ENCODE results near the gene ETFBKMT. TPM values are rescaled to one million over a fixed set of nuclear protein-coding genes. Genes with fewer than 3 reads are reported as not detected.
"Not testable (repeated sequence)": the region's sequence is repeated elsewhere in the genome, so short reads cannot be mapped to it uniquely, and the experiment has no call there.

ETFBKMT gene
- total RNA-seq, 1 experiment from 2014 or later: 1.6 TPM

GRCh38 chr12:31715283-31715825, 55.9 kb downstream of the ETFBKMT start:
- DNase-seq: peak; percentile 71
- Histone ChIP-seq H3K4me1 (peaks cover 21% of the 10 kb centered on the region), H3K9me3 (peaks cover 21% of the 10 kb centered on the region), H3K27me3 (replicated peaks; ENCODE audit: control insufficient read depth, insufficient read depth, low read length) (no peaks in the 10 kb centered on the region), H3K4me3 (ENCODE audit: low read depth, low read length) (no peak overlapping the region), H3K36me3 (ENCODE audit: control insufficient read depth, insufficient read depth, low read length) (peaks cover 2% of the 10 kb centered on the region; the same call in 1 of the 2 replicates)
- POLR2A ChIA-PET: interaction anchor here (0.5 to 1.1 kb wide), 8 partner anchors 14 to 559 kb away, joined by 3 to 5 read pairs (median 4); partner anchors contain the start of genes AMN1, ETFBKMT and RESF1
- TF ChIP-seq, protein P1, sequence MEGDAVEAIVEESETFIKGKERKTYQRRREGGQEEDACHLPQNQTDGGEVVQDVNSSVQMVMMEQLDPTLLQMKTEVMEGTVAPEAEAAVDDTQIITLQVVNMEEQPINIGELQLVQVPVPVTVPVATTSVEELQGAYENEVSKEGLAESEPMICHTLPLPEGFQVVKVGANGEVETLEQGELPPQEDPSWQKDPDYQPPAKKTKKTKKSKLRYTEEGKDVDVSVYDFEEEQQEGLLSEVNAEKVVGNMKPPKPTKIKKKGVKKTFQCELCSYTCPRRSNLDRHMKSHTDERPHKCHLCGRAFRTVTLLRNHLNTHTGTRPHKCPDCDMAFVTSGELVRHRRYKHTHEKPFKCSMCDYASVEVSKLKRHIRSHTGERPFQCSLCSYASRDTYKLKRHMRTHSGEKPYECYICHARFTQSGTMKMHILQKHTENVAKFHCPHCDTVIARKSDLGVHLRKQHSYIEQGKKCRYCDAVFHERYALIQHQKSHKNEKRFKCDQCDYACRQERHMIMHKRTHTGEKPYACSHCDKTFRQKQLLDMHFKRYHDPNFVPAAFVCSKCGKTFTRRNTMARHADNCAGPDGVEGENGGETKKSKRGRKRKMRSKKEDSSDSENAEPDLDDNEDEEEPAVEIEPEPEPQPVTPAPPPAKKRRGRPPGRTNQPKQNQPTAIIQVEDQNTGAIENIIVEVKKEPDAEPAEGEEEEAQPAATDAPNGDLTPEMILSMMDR (IDR thresholded peaks at IDR 0.05; ENCODE audit: insufficient read depth in 1 of 2, low read depth in 1 of 2, low read length in 1 of 2, severe bottlenecking in 1 of 2, unreplicated experiment in 1 of 2): no peak
- H3K27ac Mint-ChIP-seq (ENCODE audit: unreplicated experiment): peak overlapping the region; percentile 88
- H3K9me3 Mint-ChIP-seq (ENCODE audit: unreplicated experiment): peaks cover 50% of the 10 kb centered on the region
- H3K36me3 Mint-ChIP-seq (ENCODE audit: insufficient read depth, unreplicated experiment): peaks cover 15% of the 10 kb centered on the region
- H3K27me3 Mint-ChIP-seq (ENCODE audit: insufficient read depth, unreplicated experiment): no peaks in the 10 kb centered on the region
- H3K4me1 Mint-ChIP-seq (ENCODE audit: low read depth, unreplicated experiment): peaks cover 29% of the 10 kb centered on the region
- intact Hi-C loops (cut with micrococcal nuclease; ENCODE audit: unreplicated experiment): loop anchor here (1.0 to 2.0 kb wide), 3 partner anchors 13 to 57 kb away; no protein-coding TSS in a partner anchor
- BruUV-seq (replicated peaks): no TSS peak
- H3K4me3 Mint-ChIP-seq (ENCODE audit: unreplicated experiment): peak overlapping the region; percentile 60
- CTCF ChIA-PET: interaction anchor here (1.0 to 1.3 kb wide), 2 partner anchors 13 to 62 kb away, joined by 3 to 6 read pairs; partner anchors contain the start of gene AMN1

DNA sequence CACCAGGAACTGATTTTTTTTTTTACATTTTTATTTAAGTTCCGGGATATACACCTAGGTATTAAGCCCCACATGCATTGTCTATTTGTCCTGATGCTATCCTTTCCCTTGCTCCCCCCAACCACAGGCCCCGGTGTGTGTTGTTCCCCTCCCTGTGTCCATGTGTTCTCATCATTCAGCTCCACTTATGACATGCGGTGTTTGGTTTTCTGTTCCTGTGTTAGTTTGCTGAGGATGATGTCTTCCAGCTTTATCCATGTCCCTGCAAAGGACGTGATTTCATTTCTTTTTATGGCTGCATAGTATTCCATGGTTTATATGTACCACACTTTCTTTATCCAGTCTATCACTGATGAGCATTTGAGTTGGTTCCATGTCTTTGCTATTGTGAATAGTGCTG, 57.5 kb downstream of the ETFBKMT start:
- BruUV-seq (replicated peaks); H3K4me3 ChIP-seq (ENCODE audit: low read depth, low read length); CTCF ChIA-PET; DNase-seq; intact Hi-C loops (cut with micrococcal nuclease; ENCODE audit: unreplicated experiment); POLR2A ChIA-PET; H3K4me3 Mint-ChIP-seq (ENCODE audit: unreplicated experiment); H3K27me3 ChIP-seq (replicated peaks; ENCODE audit: control insufficient read depth, insufficient read depth, low read length); H3K36me3 ChIP-seq (ENCODE audit: control insufficient read depth, insufficient read depth, low read length); H3K27me3 Mint-ChIP-seq (ENCODE audit: insufficient read depth, unreplicated experiment): not testable (repeated sequence)
- Histone ChIP-seq H3K9me3 (peaks cover 21% of the 10 kb centered on the region), H3K4me1 (peaks cover 21% of the 10 kb centered on the region)
- H3K27ac Mint-ChIP-seq (ENCODE audit: unreplicated experiment): peak overlapping the region; percentile 40
- H3K36me3 Mint-ChIP-seq (ENCODE audit: insufficient read depth, unreplicated experiment): peaks cover 18% of the 10 kb centered on the region
- peaks cover 29% of the 10 kb centered on the region for H3K4me1 Mint-ChIP-seq (ENCODE audit: low read depth, unreplicated experiment)
- peaks cover 34% of the 10 kb centered on the region for H3K9me3 Mint-ChIP-seq (ENCODE audit: unreplicated experiment)

GRCh38 chr12:31718542-31719198, 59.2 kb downstream of the ETFBKMT start:
- H3K9me3 ChIP-seq: peaks cover 15% of the 10 kb centered on the region
- H3K27me3 ChIP-seq (replicated peaks; ENCODE audit: control insufficient read depth, insufficient read depth, low read length); POLR2A ChIA-PET; BruUV-seq (replicated peaks); CTCF ChIA-PET; intact Hi-C loops (cut with micrococcal nuclease; ENCODE audit: unreplicated experiment); H3K27ac Mint-ChIP-seq (ENCODE audit: unreplicated experiment); H3K27me3 Mint-ChIP-seq (ENCODE audit: insufficient read depth, unreplicated experiment); H3K4me3 Mint-ChIP-seq (ENCODE audit: unreplicated experiment); H3K4me3 ChIP-seq (ENCODE audit: low read depth, low read length); H3K36me3 ChIP-seq (ENCODE audit: control insufficient read depth, insufficient read depth, low read length): not testable (repeated sequence)
- Mint-ChIP-seq H3K4me1 (ENCODE audit: low read depth, unreplicated experiment) (peaks cover 29% of the 10 kb centered on the region), H3K9me3 (ENCODE audit: unreplicated experiment) (peaks cover 32% of the 10 kb centered on the region), H3K36me3 (ENCODE audit: insufficient read depth, unreplicated experiment) (peaks cover 18% of the 10 kb centered on the region)
- peak in 1 of 2 experiments; percentile 46 for DNase-seq
- peaks cover 21% of the 10 kb centered on the region for H3K4me1 ChIP-seq

GRCh38 chr12:31722580-31722979, 63.1 kb downstream of the ETFBKMT start:
- Mint-ChIP-seq H3K36me3 (ENCODE audit: insufficient read depth, unreplicated experiment) (peaks cover 11% of the 10 kb centered on the region), H3K27ac (ENCODE audit: unreplicated experiment) (no peak overlapping the region), H3K4me3 (ENCODE audit: unreplicated experiment) (no peak overlapping the region), H3K9me3 (ENCODE audit: unreplicated experiment) (peaks cover 20% of the 10 kb centered on the region), H3K27me3 (ENCODE audit: insufficient read depth, unreplicated experiment) (no peaks in the 10 kb centered on the region), H3K4me1 (ENCODE audit: low read depth, unreplicated experiment) (peaks cover 11% of the 10 kb centered on the region)
- Histone ChIP-seq H3K36me3 (ENCODE audit: control insufficient read depth, insufficient read depth, low read length) (no peaks in the 10 kb centered on the region; the same call in 1 of the 2 replicates), H3K27me3 (replicated peaks; ENCODE audit: control insufficient read depth, insufficient read depth, low read length) (no peaks in the 10 kb centered on the region), H3K4me1 (no peaks in the 10 kb centered on the region; the same call in 1 of the 2 replicates), H3K4me3 (ENCODE audit: low read depth, low read length) (no peak overlapping the region), H3K9me3 (no peaks in the 10 kb centered on the region)
- TF ChIP-seq, protein P1 (IDR thresholded peaks at IDR 0.05; ENCODE audit: insufficient read depth in 1 of 2, low read depth in 1 of 2, low read length in 1 of 2, severe bottlenecking in 1 of 2, unreplicated experiment in 1 of 2): no peak
- intact Hi-C loops (cut with micrococcal nuclease; ENCODE audit: unreplicated experiment): no loop called here
- BruUV-seq (replicated peaks): no TSS peak
- ChIA-PET CTCF (no interaction called here), POLR2A (no interaction called here)
- no peak for DNase-seq

Data from Caco-2 (cell line).